Pericardium fibroblast (primary cell): ENCODE measurements around the gene PPM1G. TPM values are rescaled to one million over a fixed set of nuclear protein-coding genes. Genes with fewer than 3 reads are reported as not detected.

Experiments
- total RNA-seq: library from RNA; depleted of rRNA; stranded (reverse); fragments of >200 nt; gene quantifications from 2 replicates; pipeline ENCODE4 v1.2.3, GENCODE V29; 2015

PPM1G gene
- 49.5 and 66.2 TPM in 2 replicates for total RNA-seq

GRCh38 chr2:27409321-27410073 is at the start of gene PPM1G:
TSS of gene PPM1G (minus strand) at chr2:27409591. CDS start at chr2:27409422, 169 bp downstream.

DNA sequence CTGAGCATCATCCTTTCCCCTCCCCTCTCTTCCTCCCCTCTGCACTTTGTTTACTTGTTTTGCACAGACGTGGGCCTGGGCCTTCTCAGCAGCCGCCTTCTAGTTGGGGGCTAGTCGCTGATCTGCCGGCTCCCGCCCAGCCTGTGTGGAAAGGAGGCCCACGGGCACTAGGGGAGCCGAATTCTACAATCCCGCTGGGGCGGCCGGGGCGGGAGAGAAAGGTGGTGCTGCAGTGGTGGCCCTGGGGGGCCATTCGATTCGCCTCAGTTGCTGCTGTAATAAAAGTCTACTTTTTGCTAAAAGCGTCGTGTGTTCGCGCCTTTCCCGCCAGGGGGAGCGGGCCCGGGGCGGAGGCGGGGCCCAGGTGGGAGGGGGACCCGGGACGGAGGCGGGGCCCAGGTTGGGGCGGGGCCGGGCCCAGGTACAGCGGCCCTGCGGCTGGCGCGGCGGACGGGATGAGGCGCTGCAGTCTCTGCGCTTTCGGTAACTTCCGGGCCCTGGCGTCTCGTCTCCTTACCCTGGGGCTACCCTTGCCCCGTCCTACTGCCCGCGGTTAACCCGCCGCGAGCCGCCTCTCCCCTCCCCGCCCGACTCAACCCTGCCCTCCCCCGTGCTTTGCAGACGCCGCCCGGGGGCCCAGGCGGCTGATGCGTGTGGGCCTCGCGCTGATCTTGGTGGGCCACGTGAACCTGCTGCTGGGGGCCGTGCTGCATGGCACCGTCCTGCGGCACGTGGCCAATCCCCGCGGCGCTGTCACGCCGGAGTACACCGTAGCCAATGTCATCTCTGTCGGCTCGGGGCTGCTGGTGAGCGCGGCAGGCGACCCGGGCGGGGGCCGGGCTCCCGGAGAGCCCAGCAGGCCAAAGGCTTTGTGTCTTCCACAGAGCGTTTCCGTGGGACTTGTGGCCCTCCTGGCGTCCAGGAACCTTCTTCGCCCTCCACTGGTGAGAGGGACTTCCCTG is 32.8 kb upstream of the PPM1G start, which contains the start of gene KRTCAP3:
KRTCAP3 (plus strand) TSS at position 424 of the 962 bp plus-strand sequence; CDS start at position 456, 32 bp downstream.

GRCh38 chr2:27428213-27428977 is 19.0 kb upstream of the PPM1G start, which contains the start of gene NRBP1:
TSS of gene NRBP1 (plus strand) at chr2:27428631. CDS start at chr2:27433274, 4,643 bp downstream.

DNA sequence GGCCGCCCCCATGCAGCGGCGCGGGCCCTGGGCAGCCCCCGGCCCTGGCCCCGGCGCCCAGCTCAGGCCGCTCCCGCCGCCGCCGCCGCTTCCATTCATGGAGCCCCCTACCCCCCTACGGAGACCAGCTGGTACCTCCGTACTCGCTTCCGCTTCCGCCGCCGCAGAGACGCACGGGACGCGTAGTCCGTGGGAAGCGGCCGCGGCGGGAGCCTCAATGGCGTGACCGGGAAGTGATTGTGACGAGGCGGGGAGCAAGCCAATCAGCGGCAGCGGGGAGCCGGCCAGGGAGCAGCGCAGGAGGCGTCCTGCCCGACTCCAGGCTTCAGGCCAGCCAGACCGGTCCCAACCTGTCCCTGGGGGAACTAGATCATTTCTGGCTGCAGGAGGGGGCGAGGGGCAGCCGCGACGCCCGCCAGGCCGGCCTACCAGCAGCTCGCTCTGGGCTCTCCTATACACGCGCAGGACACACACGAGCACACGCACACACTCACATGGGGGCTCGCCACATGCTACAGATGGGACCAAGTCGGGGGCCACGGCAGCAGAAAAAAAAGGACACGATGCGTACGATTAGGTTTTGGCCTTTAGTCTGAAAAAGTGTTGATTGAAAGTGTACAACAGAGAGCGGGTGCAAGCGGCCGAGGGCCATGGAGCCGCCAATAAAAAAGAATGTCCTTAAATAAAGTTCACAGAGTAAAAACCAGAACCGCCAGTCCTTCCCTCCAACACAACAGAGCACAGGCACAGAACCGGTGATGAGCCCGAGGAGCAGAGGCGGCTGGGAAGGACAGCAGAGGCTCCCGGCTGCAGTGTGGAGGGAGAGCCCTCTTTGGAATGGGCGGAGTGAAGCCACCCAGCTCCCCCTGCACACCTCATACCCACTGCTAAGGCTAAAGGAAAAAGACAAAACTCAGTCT is 28.5 kb downstream of the PPM1G start, which contains the start of gene ZNF513:
ZNF513 (minus strand) TSS at position 109 of the 920 bp plus-strand sequence. CDS start 208 bp downstream, outside the sequence.

DNA sequence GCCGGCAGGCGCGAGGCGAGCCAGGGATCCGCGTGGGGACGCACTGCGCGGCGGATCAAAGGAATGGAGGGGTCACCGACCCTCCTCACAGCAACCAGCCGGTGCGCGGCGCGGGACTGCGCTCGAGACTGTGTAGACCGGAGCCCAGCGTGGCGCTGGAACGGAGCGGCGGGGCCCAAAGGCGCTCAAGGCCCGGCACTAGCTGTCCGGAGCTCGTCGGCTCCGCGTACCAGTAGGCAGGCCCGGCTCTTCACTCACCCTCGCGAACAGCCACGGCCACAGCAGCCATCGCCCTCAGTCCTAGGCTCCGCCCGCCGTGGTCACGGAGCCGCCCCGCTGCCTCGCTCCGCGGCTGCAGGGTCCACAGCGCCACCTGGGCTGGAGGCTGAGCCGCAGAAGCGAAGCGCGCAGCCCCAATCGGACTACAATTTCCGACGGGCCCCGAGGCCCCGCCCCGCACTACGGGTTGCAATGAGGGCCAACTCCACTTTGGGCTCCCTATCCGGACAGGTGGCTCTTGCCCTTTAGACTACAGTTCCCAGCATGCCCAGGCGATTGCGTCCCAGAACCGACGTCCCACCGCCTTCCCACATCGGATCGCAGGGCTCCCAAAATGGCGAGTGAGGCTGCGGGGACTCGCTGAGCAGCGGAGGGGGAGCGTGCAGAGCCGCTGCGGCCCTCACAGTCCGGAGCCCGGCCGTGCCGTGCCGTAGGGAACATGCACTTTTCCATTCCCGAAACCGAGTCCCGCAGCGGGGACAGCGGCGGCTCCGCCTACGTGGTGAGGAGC is 39.2 kb downstream of the PPM1G start, which contains the start of the genes EIF2B4 and SNX17:
EIF2B4 (minus strand) TSS at position 313 of the 790 bp plus-strand sequence; CDS start at position 289, 24 bp downstream.
SNX17 (plus strand) TSS at position 591 of the 790 bp plus-strand sequence; CDS start at position 719, 128 bp downstream.

DNA sequence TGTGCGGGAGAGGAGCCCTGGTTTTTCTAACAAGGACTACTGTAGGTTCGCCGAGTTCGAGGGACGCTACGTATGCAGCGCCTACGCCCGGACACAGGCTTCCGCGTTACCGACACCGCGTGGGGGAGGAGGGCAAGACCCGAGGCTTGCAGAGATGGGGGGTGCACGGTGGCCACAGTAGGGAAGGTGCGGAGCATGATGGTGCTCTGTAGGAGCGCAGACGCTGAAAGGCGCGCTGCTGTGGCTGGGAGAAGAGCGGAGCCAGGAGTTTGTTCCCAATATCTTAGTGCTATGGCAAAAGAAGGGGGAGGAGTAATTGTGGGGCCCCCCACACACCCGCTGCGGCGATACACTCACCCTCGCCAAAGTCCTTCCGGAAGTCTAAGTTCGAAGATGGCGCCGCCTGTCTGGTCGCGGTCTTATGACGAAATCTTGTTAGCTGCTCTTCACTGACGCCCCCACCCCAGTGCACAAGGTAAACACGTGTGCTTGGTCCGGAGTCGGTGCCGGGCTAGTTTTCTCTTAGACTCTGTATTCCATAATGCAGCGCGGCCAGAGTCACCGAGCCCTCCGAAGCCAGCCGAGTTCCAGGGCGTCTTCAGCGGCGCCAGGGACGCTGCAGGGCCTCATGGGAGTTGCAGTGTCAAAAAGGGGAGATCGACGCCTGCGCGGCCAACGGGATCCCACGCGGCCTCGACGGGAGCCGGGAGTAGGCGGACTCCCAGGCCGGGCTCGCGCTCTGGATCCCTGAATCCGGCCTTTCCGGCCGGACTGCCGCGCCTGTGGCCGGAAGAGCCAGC is 52.8 kb downstream of the PPM1G start, which contains the start of gene GTF3C2:
GTF3C2 (minus strand) TSS at position 383 of the 800 bp plus-strand sequence. CDS start 13,210 bp downstream, outside the sequence.

Other genes starting within 250 kb of the PPM1G start
- 170 and 171 TPM in 2 replicates for gene ATRAID, start 197.6 kb downstream of the PPM1G start, total RNA-seq
- 15.8 and 19.3 TPM in 2 replicates for gene SLC5A6, start 197.3 kb downstream of the PPM1G start, total RNA-seq
- gene CAD, start 192.2 kb downstream of the PPM1G start, total RNA-seq: 31.2 and 41.0 TPM in 2 replicates
- gene SLC30A3, start 146.5 kb downstream of the PPM1G start, total RNA-seq: not detected in 2 replicates
- gene DNAJC5G, start 134.2 kb downstream of the PPM1G start, total RNA-seq: not detected in 2 replicates
- gene TRIM54, start 127.2 kb downstream of the PPM1G start, total RNA-seq: not detected in 2 replicates
- gene UCN, start 101.1 kb downstream of the PPM1G start, total RNA-seq: 0.35 and 2.0 TPM in 2 replicates
- 93.4 and 101 TPM in 2 replicates for gene MPV17, start 86.5 kb downstream of the PPM1G start, total RNA-seq
- 24.5 and 24.8 TPM in 2 replicates for gene GTF3C2, start 52.8 kb downstream of the PPM1G start, total RNA-seq
- gene EIF2B4, start 39.3 kb downstream of the PPM1G start, total RNA-seq: 27.5 and 28.7 TPM in 2 replicates
- 134 and 146 TPM in 2 replicates for gene SNX17, start 39.0 kb downstream of the PPM1G start, total RNA-seq
- 3.9 and 9.0 TPM in 2 replicates for gene ZNF513, start 28.9 kb downstream of the PPM1G start, total RNA-seq
- gene NRBP1, start 19.0 kb upstream of the PPM1G start, total RNA-seq: 79.3 and 91.0 TPM in 2 replicates
- 5.2 TPM in 1 of 2 replicates, not detected in the other for gene KRTCAP3, start 32.8 kb upstream of the PPM1G start, total RNA-seq
- gene IFT172, start 80.2 kb upstream of the PPM1G start, total RNA-seq: 13.5 and 20.7 TPM in 2 replicates
- gene FNDC4, start 85.6 kb upstream of the PPM1G start, total RNA-seq: 15.2 and 17.4 TPM in 2 replicates
- 0.12 TPM in 1 of 2 replicates, not detected in the other for gene GCKR, start 87.2 kb upstream of the PPM1G start, total RNA-seq
- gene ZNF512, start 173.5 kb upstream of the PPM1G start, total RNA-seq: 18.4 and 19.6 TPM in 2 replicates
- gene CCDC121, start 219.4 kb upstream of the PPM1G start, total RNA-seq: 2.6 and 4.2 TPM in 2 replicates
- 26.4 and 29.9 TPM in 2 replicates for gene GPN1, start 219.5 kb upstream of the PPM1G start, total RNA-seq